BE2C (cell line): Measurements from ENCODE around the gene DCLRE1B.
A peak's percentile ranks its signal among the peaks of the same experiment; 100 is the strongest.

ENCODE experiments used
- DNase-seq: peaks from one replicate; pipeline ENCODE4 v3.0.0-alpha.2; 2020
- H3K27me3 ChIP-seq: fragments of 250-450 bp; sonication (Bioruptor Pico); 2 replicates; pipeline ENCODE4 v1.5.1; 2020; ENCODE audit warnings: mild to moderate bottlenecking
- H3K36me3 ChIP-seq: fragments of 250-450 bp; sonication (Bioruptor Pico); 2 replicates; pipeline ENCODE4 v1.5.1; 2020; ENCODE audit warnings: mild to moderate bottlenecking
- H3K4me1 ChIP-seq: fragments of 250-450 bp; sonication (Bioruptor Pico); 2 replicates; pipeline ENCODE4 v1.5.1; 2020
- H3K4me3 ChIP-seq: 2 replicates; pipeline ENCODE4 v1.5.1; 2011; ENCODE audit warnings: low read depth, low read length
- H3K9me3 ChIP-seq: fragments of 250-450 bp; sonication (Bioruptor Pico); 2 replicates; pipeline ENCODE4 v1.5.1; 2020
- TF ChIP-seq, protein P1 (sequence below): IDR thresholded peaks from 2 replicates; pipeline ENCODE4 v1.5.1; 2012; ENCODE audit warnings: mild to moderate bottlenecking, low read depth, low read length

The DCLRE1B gene

DNA sequence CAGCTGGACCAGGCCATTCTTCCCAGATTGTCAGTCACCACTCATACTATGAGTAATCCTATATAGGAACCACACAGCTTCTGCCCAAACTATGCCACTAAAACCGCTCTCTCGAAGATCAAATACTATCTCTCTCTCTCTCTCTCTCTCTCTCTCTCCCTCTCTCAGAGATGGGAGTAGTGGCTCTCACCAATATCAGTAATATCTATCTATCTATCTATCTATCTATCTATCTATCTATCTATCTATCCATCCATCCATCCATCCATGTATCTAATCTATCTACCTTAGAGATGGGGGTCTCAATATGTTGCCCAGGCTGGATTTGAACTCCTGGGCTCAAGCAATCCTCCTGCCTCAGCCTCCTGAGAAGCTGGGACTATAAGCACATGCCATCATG, 19.3 kb downstream of the DCLRE1B start:
- no peak for DNase-seq
- TF ChIP-seq, protein P1, sequence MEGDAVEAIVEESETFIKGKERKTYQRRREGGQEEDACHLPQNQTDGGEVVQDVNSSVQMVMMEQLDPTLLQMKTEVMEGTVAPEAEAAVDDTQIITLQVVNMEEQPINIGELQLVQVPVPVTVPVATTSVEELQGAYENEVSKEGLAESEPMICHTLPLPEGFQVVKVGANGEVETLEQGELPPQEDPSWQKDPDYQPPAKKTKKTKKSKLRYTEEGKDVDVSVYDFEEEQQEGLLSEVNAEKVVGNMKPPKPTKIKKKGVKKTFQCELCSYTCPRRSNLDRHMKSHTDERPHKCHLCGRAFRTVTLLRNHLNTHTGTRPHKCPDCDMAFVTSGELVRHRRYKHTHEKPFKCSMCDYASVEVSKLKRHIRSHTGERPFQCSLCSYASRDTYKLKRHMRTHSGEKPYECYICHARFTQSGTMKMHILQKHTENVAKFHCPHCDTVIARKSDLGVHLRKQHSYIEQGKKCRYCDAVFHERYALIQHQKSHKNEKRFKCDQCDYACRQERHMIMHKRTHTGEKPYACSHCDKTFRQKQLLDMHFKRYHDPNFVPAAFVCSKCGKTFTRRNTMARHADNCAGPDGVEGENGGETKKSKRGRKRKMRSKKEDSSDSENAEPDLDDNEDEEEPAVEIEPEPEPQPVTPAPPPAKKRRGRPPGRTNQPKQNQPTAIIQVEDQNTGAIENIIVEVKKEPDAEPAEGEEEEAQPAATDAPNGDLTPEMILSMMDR, result no peak
- no peaks in the 10 kb centered on the region for H3K4me1 ChIP-seq
- H3K9me3 ChIP-seq, result no peaks in the 10 kb centered on the region
- no peaks in the 10 kb centered on the region for H3K36me3 ChIP-seq
- H3K27me3 ChIP-seq, result peaks cover 7% of the 10 kb centered on the region; the same call in 1 of the 2 replicates
- H3K4me3 ChIP-seq, result no peak overlapping the region

DNA sequence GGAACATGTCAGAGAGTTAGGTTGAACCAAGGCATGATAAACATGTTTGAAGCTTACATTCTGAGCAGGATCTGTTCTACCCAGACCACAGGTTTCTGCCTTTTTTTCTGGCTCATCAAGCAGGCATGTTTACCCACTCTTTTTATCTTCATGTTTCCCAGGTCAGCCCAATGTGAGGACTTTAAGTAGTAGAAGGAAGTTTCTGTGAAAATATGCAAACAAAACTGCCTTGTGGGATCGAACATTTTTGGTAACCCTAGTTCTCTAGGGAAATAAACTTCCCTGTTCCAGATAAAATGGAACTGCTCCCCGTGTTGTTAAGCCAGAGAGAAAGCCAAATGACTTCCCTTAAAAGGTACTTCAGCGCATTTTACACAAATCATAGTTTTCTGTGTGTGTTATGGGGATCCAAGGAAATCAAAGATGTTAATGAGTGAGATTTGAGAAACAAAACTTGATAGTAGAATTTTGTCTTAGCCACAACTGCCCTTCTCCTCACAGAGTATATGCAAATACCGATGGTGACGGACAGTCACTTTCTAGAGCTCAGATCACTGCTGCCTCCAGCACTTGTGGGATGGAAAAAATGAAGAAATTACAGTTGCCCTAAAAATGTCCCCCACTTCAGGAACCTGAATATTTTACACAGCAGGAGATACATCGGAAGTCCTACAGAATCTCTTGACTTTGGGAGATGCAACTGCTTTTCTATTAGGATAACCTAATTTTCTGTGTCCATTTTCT, 23.2 kb downstream of the DCLRE1B start:
- TF ChIP-seq, protein P1, result no peak
- Histone ChIP-seq H3K36me3 (0 out of 2 replicates have a peak, but pooled peaks cover 3% of the 10 kb centered on the region), H3K4me1 (0 out of 2 replicates have a peak, but pooled peaks cover 2% of the 10 kb centered on the region), H3K4me3 (peak overlapping the region; percentile 79), H3K9me3 (no peaks in the 10 kb centered on the region), H3K27me3 (peaks cover under 1% of the 10 kb centered on the region; the same call in 1 of the 2 replicates)
- DNase-seq, result no peak

DNA sequence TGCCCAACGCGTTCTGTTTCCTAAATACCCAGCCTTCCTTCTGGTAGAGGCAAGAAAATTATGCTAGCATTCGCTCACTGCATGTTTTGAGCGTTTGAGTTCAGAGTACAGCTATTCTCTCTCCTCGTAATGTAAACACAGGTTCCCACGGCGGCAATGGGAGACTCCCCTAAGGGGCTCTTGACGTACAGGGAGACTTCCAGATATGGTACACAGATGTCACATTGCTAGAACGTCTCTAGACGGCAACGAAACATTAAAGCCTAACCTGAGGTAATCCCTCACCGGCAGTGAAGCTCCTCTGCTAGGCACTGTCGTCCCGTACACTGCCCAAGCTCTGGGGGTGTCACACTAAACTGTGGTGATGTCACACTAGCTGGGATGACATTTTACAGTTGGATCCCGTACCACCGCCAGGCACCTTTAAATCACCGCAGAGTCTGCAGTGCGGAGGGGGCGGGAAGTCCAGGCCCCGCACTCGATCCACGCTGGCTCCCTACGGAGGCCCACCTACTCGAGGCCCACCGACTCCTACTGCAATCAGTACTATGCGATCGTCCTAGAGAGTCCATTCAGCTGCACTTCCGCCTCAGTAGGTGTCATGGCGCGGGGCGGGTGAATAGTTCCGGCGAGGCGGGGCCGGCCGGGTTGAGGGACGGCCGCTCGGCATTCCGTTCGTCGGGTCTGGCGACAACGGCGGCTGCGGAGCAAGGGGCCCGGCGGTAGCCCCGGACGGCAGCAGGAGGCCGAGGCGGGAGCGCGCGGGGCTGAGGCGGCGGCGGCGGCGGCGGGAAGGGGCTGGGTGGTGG, 24.0 kb downstream of the DCLRE1B start, which contains the start of gene HIPK1:
Gene HIPK1 (plus strand): TSS at position 384 of the 809 bp plus-strand sequence.
- Histone ChIP-seq H3K36me3 (0 out of 2 replicates have a peak, but pooled peaks cover 3% of the 10 kb centered on the region), H3K4me3 (peak within 1 kb of the TSS; percentile 79), H3K27me3 (no peaks in the 10 kb centered on the region; the same call in 1 of the 2 replicates), H3K9me3 (no peaks in the 10 kb centered on the region), H3K4me1 (0 out of 2 replicates have a peak, but pooled peaks cover 2% of the 10 kb centered on the region)
- peak; percentile 95 for DNase-seq
- TF ChIP-seq, protein P1, result no peak

DNA sequence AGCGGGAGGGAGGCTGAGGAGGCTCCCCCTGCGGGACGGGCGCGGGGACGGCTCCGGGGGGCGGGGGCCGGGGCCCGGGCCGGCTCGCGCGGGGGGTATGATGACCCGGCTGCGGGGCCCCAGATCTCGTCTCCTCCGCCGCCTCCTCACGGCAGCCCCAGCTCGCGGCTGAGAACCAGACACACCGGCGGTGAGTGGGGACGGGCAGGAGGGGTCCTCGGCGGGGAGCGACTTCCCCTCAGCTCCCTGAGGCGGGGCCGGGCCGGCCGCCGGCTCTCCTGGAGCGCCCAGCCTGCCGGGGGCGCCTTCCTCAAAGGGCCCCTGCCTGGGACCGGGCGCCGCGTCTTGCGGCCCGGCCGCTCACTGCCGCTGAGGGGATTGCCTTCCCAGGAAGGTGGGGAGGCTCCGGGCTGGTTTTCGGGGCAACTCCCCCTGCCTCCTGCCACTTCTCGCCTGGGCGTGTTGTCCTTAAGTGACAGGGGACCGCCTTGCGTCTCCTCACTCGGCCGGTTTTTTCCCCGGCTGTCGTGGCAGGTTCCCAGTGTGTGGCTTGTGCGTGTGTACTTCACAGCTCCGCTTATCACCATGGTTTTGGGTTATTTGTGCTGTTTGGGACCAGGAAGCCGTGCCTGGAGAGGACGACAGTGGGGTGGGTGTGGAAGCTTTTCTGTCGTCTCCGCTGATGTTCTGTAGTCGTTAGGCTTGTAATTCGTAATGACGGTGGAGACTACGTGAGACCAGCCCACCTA, 24.8 kb downstream of the DCLRE1B start:
- Histone ChIP-seq H3K36me3 (0 out of 2 replicates have a peak, but pooled peaks cover 3% of the 10 kb centered on the region), H3K9me3 (no peaks in the 10 kb centered on the region), H3K4me3 (peak overlapping the region; percentile 73), H3K4me1 (0 out of 2 replicates have a peak, but pooled peaks cover 2% of the 10 kb centered on the region), H3K27me3 (no peaks in the 10 kb centered on the region)
- TF ChIP-seq, protein P1, result peak; percentile 9; the same call in 1 of the 2 replicates
- peak; percentile 47 for DNase-seq

DNA sequence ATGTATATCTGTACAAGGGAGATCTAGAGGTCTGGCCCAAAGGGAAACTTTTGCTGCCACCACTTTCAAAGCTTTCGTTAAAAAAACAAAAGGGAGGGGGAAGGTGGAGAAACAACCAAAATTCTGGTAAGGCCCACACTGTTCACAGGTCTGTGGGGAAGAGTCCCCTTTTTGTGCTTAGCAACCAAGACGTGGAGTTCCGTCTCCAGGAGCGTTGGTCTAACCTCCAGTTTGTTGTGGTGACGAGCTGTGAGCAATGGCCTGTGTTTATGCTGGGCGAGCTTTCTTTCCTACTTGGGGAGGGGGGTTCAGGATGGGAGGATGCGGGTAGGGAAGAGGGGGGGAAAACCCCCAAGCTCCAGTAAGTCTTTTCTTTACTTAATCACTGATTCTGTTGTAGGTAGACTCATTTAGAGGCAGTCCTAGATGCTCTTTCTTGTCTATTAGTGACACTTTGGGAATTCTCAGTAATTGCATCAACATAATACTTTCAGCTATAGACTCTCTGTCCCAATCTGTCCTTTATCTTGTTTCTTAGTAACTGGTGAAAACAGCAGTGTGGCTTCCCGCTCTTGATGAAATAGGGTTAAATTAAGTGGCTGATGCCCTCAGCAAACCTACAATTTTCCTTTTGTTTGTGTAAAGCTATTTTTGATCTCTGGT, 25.5 kb downstream of the DCLRE1B start:
- DNase-seq, result no peak

More for the DNA sequence above, 25.5 kb downstream of the DCLRE1B start:
- Histone ChIP-seq H3K4me1 (0 out of 2 replicates have a peak, but pooled peaks cover 2% of the 10 kb centered on the region), H3K27me3 (no peaks in the 10 kb centered on the region), H3K36me3 (0 out of 2 replicates have a peak, but pooled peaks cover 3% of the 10 kb centered on the region), H3K4me3 (peak overlapping the region; percentile 73), H3K9me3 (no peaks in the 10 kb centered on the region)
- TF ChIP-seq, protein P1, result no peak
